ENCODE results near the gene SIRT2. TPM values are rescaled to one million over a fixed set of nuclear protein-coding genes. Genes with fewer than 3 reads are reported as not detected.
A peak's percentile ranks its signal among the peaks of the same experiment; 100 is the strongest.

The SIRT2 gene
- total RNA-seq, 1 donor from 2014 or later, result 28.9 TPM

DNA sequence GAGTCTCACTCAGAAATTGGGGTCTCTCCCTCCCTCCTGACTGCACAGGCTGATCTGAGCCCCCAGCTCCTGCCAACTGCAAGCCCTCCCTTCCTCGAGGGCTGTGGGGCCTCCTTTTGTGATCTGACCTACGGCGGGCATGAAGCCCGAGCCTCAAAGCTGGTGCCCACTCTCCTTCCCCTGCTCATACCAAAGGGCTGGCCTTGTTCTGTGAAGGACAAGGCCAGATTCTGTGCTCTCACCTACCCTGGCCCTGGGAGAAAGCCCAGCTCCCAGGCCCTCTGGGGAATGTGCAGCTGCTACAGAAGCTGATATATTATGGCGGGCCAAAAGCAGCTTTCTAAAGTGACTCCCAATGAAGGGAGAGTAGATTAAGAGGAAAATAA, 58.8 kb downstream of the SIRT2 start:
- Mint-ChIP-seq H3K36me3 (ENCODE audit: low read depth) (peaks cover 48% of the 10 kb centered on the region), H3K4me1 (peaks cover 20% of the 10 kb centered on the region), H3K27ac (ENCODE audit: unreplicated experiment) (no peak overlapping the region), H3K9me3 (no peaks in the 10 kb centered on the region), H3K4me3 (no peak overlapping the region), H3K27me3 (ENCODE audit: low read depth) (peaks cover 4% of the 10 kb centered on the region)
- DNase-seq (ENCODE audit: low read depth, low spot score), result no peak
- TF ChIP-seq CTCF (conservative IDR thresholded peaks at IDR 0.05), result no peak

- peaks cover 46% of the 10 kb centered on the region for H3K36me3 Mint-ChIP-seq (ENCODE audit: low read depth)
- H3K27ac Mint-ChIP-seq (ENCODE audit: unreplicated experiment), result no peak overlapping the region
- peaks cover 16% of the 10 kb centered on the region for H3K4me1 Mint-ChIP-seq
- peak overlapping the region; percentile 31 for H3K4me3 Mint-ChIP-seq
- peaks cover 4% of the 10 kb centered on the region for H3K27me3 Mint-ChIP-seq (ENCODE audit: low read depth)
- no peak for DNase-seq (ENCODE audit: low read depth, low spot score)
- H3K9me3 Mint-ChIP-seq, result no peaks in the 10 kb centered on the region
- TF ChIP-seq CTCF (conservative IDR thresholded peaks at IDR 0.05), result no peak
Measured at GRCh38 chr19:38839816-38840582, 59.4 kb downstream of the SIRT2 start.

DNA sequence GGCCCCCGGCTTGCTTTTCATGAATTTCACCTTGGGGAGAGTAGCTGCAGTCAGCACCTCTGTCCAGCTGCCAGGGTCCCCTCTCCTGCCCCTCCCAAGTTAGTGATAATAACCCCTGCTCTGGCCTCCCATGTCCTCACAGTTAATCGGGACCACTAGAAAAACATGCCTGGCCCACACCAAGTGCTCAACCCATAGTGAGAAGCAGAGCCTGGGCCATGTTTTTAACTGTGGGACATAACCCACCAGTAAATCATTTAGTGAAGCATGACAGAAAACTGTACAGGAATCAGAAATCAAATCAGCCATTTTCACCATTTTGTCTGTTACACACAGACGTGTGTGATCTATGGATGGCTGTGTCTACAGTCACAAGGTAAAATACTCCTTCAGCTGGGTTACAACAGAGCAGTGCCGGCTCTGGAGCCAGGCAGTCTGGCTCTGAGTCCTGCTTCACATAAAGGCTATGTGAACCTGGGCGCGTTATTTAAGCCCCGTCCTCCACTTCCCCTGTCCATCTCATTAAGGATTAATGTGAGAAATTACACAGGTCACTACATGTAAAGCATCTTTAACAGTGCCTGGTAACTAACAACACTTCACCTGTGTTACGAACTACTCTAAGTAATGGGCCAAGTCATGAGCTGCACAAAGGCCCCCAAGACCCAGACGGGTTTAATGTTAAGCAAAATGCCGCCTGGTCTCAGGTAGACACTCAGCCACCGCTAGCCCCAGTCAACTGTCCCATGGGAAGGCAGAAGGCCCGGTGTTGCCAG, 60.2 kb downstream of the SIRT2 start:
- Mint-ChIP-seq H3K4me1 (peaks cover 12% of the 10 kb centered on the region), H3K27me3 (ENCODE audit: low read depth) (peaks cover under 1% of the 10 kb centered on the region), H3K27ac (ENCODE audit: unreplicated experiment) (no peak overlapping the region), H3K36me3 (ENCODE audit: low read depth) (peaks cover 42% of the 10 kb centered on the region), H3K4me3 (peak overlapping the region; percentile 68), H3K9me3 (no peaks in the 10 kb centered on the region)
- no peak for DNase-seq (ENCODE audit: low read depth, low spot score)
- no peak for TF ChIP-seq CTCF (conservative IDR thresholded peaks at IDR 0.05)

GRCh38 chr19:38838208-38838985, 61.0 kb downstream of the SIRT2 start:
- peaks cover 40% of the 10 kb centered on the region for H3K36me3 Mint-ChIP-seq (ENCODE audit: low read depth)
- no peak overlapping the region for H3K27ac Mint-ChIP-seq (ENCODE audit: unreplicated experiment)
- H3K4me3 Mint-ChIP-seq, result peak overlapping the region; percentile 56
- DNase-seq (ENCODE audit: low read depth, low spot score), result no peak
- TF ChIP-seq CTCF (conservative IDR thresholded peaks at IDR 0.05), result no peak
- H3K27me3 Mint-ChIP-seq (ENCODE audit: low read depth), result no peaks in the 10 kb centered on the region
- H3K4me1 Mint-ChIP-seq, result peaks cover 8% of the 10 kb centered on the region
- no peaks in the 10 kb centered on the region for H3K9me3 Mint-ChIP-seq

- H3K9me3 Mint-ChIP-seq, result no peaks in the 10 kb centered on the region
- no peaks in the 10 kb centered on the region for H3K27me3 Mint-ChIP-seq (ENCODE audit: low read depth)
- H3K36me3 Mint-ChIP-seq (ENCODE audit: low read depth), result peaks cover 36% of the 10 kb centered on the region
- TF ChIP-seq CTCF (conservative IDR thresholded peaks at IDR 0.05), result no peak
- no peak for DNase-seq (ENCODE audit: low read depth, low spot score)
- no peak overlapping the region for H3K27ac Mint-ChIP-seq (ENCODE audit: unreplicated experiment)
- H3K4me1 Mint-ChIP-seq, result peaks cover 4% of the 10 kb centered on the region
- H3K4me3 Mint-ChIP-seq, result no peak overlapping the region
Measured at GRCh38 chr19:38837656-38838121, 61.7 kb downstream of the SIRT2 start.
